GM12878 (cell line): Measurements from ENCODE around the gene CD68. TPM values are rescaled to one million over a fixed set of nuclear protein-coding genes. Genes with fewer than 3 reads are reported as not detected.

Source experiments
- ATAC-seq: fragments of 200-7000 bp; cut with Tn5 transposase; 3 replicates; pipeline ENCODE4 v1.9.1; 2020; ENCODE audit warnings: mild to moderate bottlenecking, moderate library complexity
- BruUV-seq: library from RNA; stranded (reverse); fragments of 400-500 nt; replicated peaks from 2 replicates; lab custom pipeline; 2021; lab: Mats Ljungman, UMichigan
- CTCF ChIA-PET: fragments of 300-600 bp; sonication (Branson Sonifier 250); formaldehyde crosslinking; extraction: SDS; loops from one replicate; lab custom pipeline; 2021; ENCODE audit warnings: inconsistent platforms; lab: Yijun Ruan, JAX
- POLR2A ChIA-PET: fragments of 350-600 bp; formaldehyde crosslinking; extraction: SDS; loops from one replicate; lab custom pipeline; 2021; ENCODE audit warnings: inconsistent platforms; lab: Charles Lee
- RAD21 ChIA-PET: fragments of 300-600 bp; sonication (Branson Sonifier 250); formaldehyde crosslinking; loops from one replicate; lab custom pipeline; 2023; ENCODE audit warnings: antibody characterized with exemption; ENCODE audit not compliant: unreplicated experiment; lab: Charles Lee
- SMC1A ChIA-PET: fragments of 300-600 bp; sonication (Branson Sonifier 250); formaldehyde crosslinking; loops from one replicate; lab custom pipeline; 2023; ENCODE audit not compliant: unreplicated experiment, uncharacterized antibody; lab: Charles Lee
- DNase-seq: peaks from one replicate; pipeline ENCODE4 v3.0.0-alpha.2; 2011; ENCODE audit warnings: low read depth, low spot score
- FAIRE-seq: peaks from 3 replicates; lab custom pipeline; 2011; peaks lifted over from hg19 to GRCh38; lab: Jason Lieb, UNC
- H2AFZ ChIP-seq: 2 replicates; pipeline ENCODE4 v1.6.0; 2011; ENCODE audit warnings: low read depth, low read length, control low read depth; ENCODE audit not compliant: control insufficient read depth
- H3K27ac ChIP-seq: 2 replicates; pipeline ENCODE4 v1.5.1; 2011; ENCODE audit warnings: control low read depth; ENCODE audit not compliant: control insufficient read depth, insufficient read depth
- H3K27me3 ChIP-seq, 2 experiments: replicated peaks in 1 of 2; 2 replicates each; pipeline versions ENCODE4 v1.6.0 to v1.6.1; 2011; ENCODE audit warnings: low read length in 1 of 2; ENCODE audit not compliant: control insufficient read depth in 2 of 2, insufficient read depth in 2 of 2
- H3K36me3 ChIP-seq, 2 experiments: 2 replicates each; pipeline ENCODE4 v1.5.1; 2011; ENCODE audit warnings: low read length in 1 of 2; ENCODE audit not compliant: control insufficient read depth in 2 of 2, insufficient read depth in 2 of 2
- H3K4me1 ChIP-seq: 2 replicates; pipeline ENCODE4 v1.6.1; 2011; ENCODE audit warnings: mild to moderate bottlenecking, low read length, moderate library complexity, mixed read lengths; ENCODE audit not compliant: control insufficient read depth, insufficient read depth
- H3K4me2 ChIP-seq: 2 replicates; pipeline ENCODE4 v1.6.0; 2011; ENCODE audit warnings: control low read depth; ENCODE audit not compliant: control insufficient read depth, insufficient read depth
- H3K4me3 ChIP-seq: fragments of 200-600 bp; sonication (generic); 2 replicates; pipeline ENCODE4 v1.5.1; 2016
- H3K79me2 ChIP-seq: 2 replicates; pipeline ENCODE4 v1.6.0; 2011; ENCODE audit warnings: low read length; ENCODE audit not compliant: control insufficient read depth, insufficient read depth
- H3K9ac ChIP-seq: 2 replicates; pipeline ENCODE4 v1.8.0; 2011; ENCODE audit warnings: low read length, control low read depth, mixed read lengths; ENCODE audit not compliant: control insufficient read depth, insufficient read depth
- H3K9me3 ChIP-seq: replicated peaks from 3 replicates; pipeline ENCODE4 v1.5.1; 2011; ENCODE audit warnings: mild to moderate bottlenecking, low read length; ENCODE audit not compliant: control insufficient read depth, insufficient read depth
- H4K20me1 ChIP-seq: 2 replicates; pipeline ENCODE4 v1.6.0; 2011; ENCODE audit not compliant: control insufficient read depth, insufficient read depth
- ASH2L ChIP-seq: fragments of 300-600, 200-600 bp; sonication (generic); IDR thresholded peaks from 2 replicates; pipeline ENCODE4 v1.6.1; 2017; ENCODE audit warnings: low read depth, mild to moderate bottlenecking, borderline replicate concordance
- BHLHE40 ChIP-seq, 2 experiments: fragments of 450-650 bp in 1 of 2; IDR thresholded peaks; 2 replicates each; pipeline ENCODE4 v1.6.1; 2011 to 2017; ENCODE audit warnings: low read depth in 2 of 2, borderline replicate concordance in 1 of 2, improper control_type of control experiment in 1 of 2, low read length in 1 of 2, mild to moderate bottlenecking in 1 of 2
- BMI1 ChIP-seq: fragments of 450-650 bp; IDR thresholded peaks from 2 replicates; pipeline ENCODE4 v1.6.1; 2016; ENCODE audit warnings: mild to moderate bottlenecking, moderate library complexity, borderline replicate concordance
- E4F1 ChIP-seq: fragments of 450-650 bp; IDR thresholded peaks from 2 replicates; pipeline ENCODE4 v1.6.1; 2018; ENCODE audit warnings: borderline replicate concordance, mild to moderate bottlenecking; ENCODE audit not compliant: partially characterized antibody
- KAT2A ChIP-seq: conservative IDR thresholded peaks from 2 replicates; pipeline ENCODE4 v1.6.1; 2011; ENCODE audit warnings: low read depth, low read length; ENCODE audit not compliant: control insufficient read depth
- KDM1A ChIP-seq: fragments of 200-600 bp; sonication (generic); IDR thresholded peaks from 2 replicates; pipeline ENCODE4 v1.6.1; 2016; ENCODE audit warnings: borderline replicate concordance
- LARP7 ChIP-seq: fragments of 450-650 bp; IDR thresholded peaks from 2 replicates; pipeline ENCODE4 v1.6.1; 2017; ENCODE audit warnings: mild to moderate bottlenecking
- NFYA ChIP-seq: IDR thresholded peaks from 2 replicates; pipeline ENCODE4 v1.6.1; 2011; ENCODE audit warnings: low read depth, mild to moderate bottlenecking, low read length, improper control_type of control experiment, borderline replicate concordance
- RAD51 ChIP-seq: fragments of 450-650 bp; IDR thresholded peaks from 2 replicates; pipeline ENCODE4 v1.6.1; 2016; ENCODE audit warnings: moderate library complexity, mild to moderate bottlenecking, inconsistent platforms
- RFX5 ChIP-seq: IDR thresholded peaks from 2 replicates; pipeline ENCODE4 v1.6.1; 2011; ENCODE audit warnings: low read depth, low read length, improper control_type of control experiment
- SMC3 ChIP-seq: IDR thresholded peaks from 2 replicates; pipeline ENCODE4 v1.6.1; 2011; ENCODE audit warnings: low read length, improper control_type of control experiment, borderline replicate concordance
- STAT1 ChIP-seq: fragments of 450-650 bp; conservative IDR thresholded peaks from 2 replicates; pipeline ENCODE4 v1.6.1; 2014; ENCODE audit warnings: antibody characterized with exemption, mild to moderate bottlenecking
- STAT3 ChIP-seq: IDR thresholded peaks from 2 replicates; pipeline ENCODE4 v1.6.1; 2011; ENCODE audit warnings: low read depth, low read length, improper control_type of control experiment
- USF1 ChIP-seq: IDR thresholded peaks from 2 replicates; pipeline ENCODE4 v1.6.1; 2011; ENCODE audit warnings: borderline replicate concordance, low read depth, mild to moderate bottlenecking, moderate library complexity, mixed read lengths, low read length; ENCODE audit not compliant: insufficient read depth; ENCODE audit errors: extremely low read length
- ZNF24 ChIP-seq: fragments of 450-650 bp; IDR thresholded peaks from 2 replicates; pipeline ENCODE4 v1.6.1; 2017; ENCODE audit warnings: antibody characterized with exemption, mild to moderate bottlenecking
- ZNF384 ChIP-seq: IDR thresholded peaks from 2 replicates; pipeline ENCODE4 v1.6.1; 2012; ENCODE audit warnings: low read depth, mild to moderate bottlenecking, low read length, improper control_type of control experiment, borderline replicate concordance
- ZNF687 ChIP-seq: fragments of 450-650 bp; IDR thresholded peaks from 2 replicates; pipeline ENCODE4 v1.6.1; 2017; ENCODE audit warnings: mild to moderate bottlenecking, moderate library complexity
- WGBS: methylation state at CpG from one replicate; pipeline ENCODE4 v1.1.6; 2016; ENCODE audit warnings: low lambda C conversion rate; ENCODE audit not compliant: insufficient replicate concordance, insufficient coverage; ENCODE audit errors: missing lambda C conversion rate; 5-methylcytosine and 5-hydroxymethylcytosine counted together
- in situ Hi-C: fragments of 300-500 bp; cut with MboI; formaldehyde crosslinking; loops from 9 replicates; pipeline ENCODE4 v1.14.3; 2018; ENCODE audit warnings: mixed read lengths
- intact Hi-C: fragments of 100-400 bp; cut with micrococcal nuclease; formaldehyde crosslinking; loops from one replicate; pipeline ENCODE4 v1.14.2; 2022; ENCODE audit not compliant: unreplicated experiment
- polyA plus RNA-seq, 11 experiments: library from polyadenylated mRNA; depleted of rRNA in 4 of 11; unstranded in 6 of 11; stranded (reverse) in 5 of 11; fragments of >200 nt; fragmentation: Nextera tagmentation in 4 of 11; fragmentation: Illumina TruSeq in 1 of 11; extraction: Ambion mirVana in 4 of 11; extraction: Trizol in 1 of 11; gene quantifications; 1 replicate in 1 of 11; 2 replicates in 10 of 11; pipeline versions ENCODE4 v1.2.1 to v1.2.3, GENCODE V29; 2011 to 2016; ENCODE audit warnings: inconsistent platforms in 2 of 11, missing spikeins in 2 of 11, low read depth in 1 of 11
- total RNA-seq, 4 experiments: library from RNA; depleted of rRNA in 3 of 4; stranded (reverse); fragments of >200 nt in 3 of 4; fragmentation: Illumina TruSeq in 1 of 4; extraction: Trizol in 1 of 4; gene quantifications; 2 replicates each; pipeline versions ENCODE4 v1.2.1 to v1.2.3, GENCODE V29; 2013 to 2021

Gene CD68
- total and polyA plus RNA-seq, 10 of the 15 experiments (the other 5 are each of a cell fraction or from before 2014, with no cell fraction given): 2.6 to 6.9 (median 3.8) TPM

GRCh38 chr17:7551396-7551795, 28.0 kb upstream of the CD68 start:
- H3K36me3 ChIP-seq: no peaks in the 10 kb centered on the region
- H3K27me3 ChIP-seq: no peaks in the 10 kb centered on the region; a peak in 1 of 4 replicates
- ChIA-PET RAD21 (interaction anchor here (1.2 to 1.6 kb wide), 3 partner anchors 9 to 136 kb away, joined by 5 to 7 read pairs (median 7); partner anchors contain the start of gene TP53), POLR2A (interaction anchor here (1.0 to 1.5 kb wide), 2 partner anchors 11 to 20 kb away, joined by 3 to 5 read pairs; partner anchors contain the start of gene SENP3), CTCF (interaction anchor here (2.0 to 2.5 kb wide), 2 partner anchors 9 to 36 kb away, joined by 12 to 20 read pairs; partner anchors contain the start of gene SENP3), SMC1A (interaction anchor here (1.2 to 1.6 kb wide), 4 partner anchors 10 to 38 kb away, joined by 3 to 6 read pairs (median 4); partner anchors contain the start of gene SENP3)
- H3K27ac ChIP-seq: no peak overlapping the region
- intact Hi-C loops (no loop called here), in situ Hi-C loops (loop anchor here (25.0 kb wide), 1 partner anchor 514 kb away; the partner anchor contains the start of genes SLC16A11 and SLC16A13)
- H3K4me3 ChIP-seq: no peak overlapping the region
- no peak for FAIRE-seq
- H3K4me1 ChIP-seq: peaks cover 29% of the 10 kb centered on the region
- no peak for ATAC-seq
- H3K9me3 ChIP-seq: no peaks in the 10 kb centered on the region
- H3K4me2 ChIP-seq: no peak overlapping the region
- H4K20me1 ChIP-seq: no peaks in the 10 kb centered on the region
- DNase-seq: no peak
- no peaks in the 10 kb centered on the region for H3K79me2 ChIP-seq
- no peak overlapping the region for H3K9ac ChIP-seq
- WGBS: 72% methylated on average over 4 of the region's 4 CpGs
- BruUV-seq: no TSS peak
- no peak overlapping the region for H2AFZ ChIP-seq
- no peak for TF ChIP-seq STAT1
- no peak for TF ChIP-seq LARP7
- TF ChIP-seq USF1: no peak
- TF ChIP-seq BHLHE40 (IDR thresholded peaks at IDR 0.05; ENCODE audit: borderline replicate concordance in 1 of 2, low read depth in 2 of 2, low read length in 1 of 2): no peak
- no peak for TF ChIP-seq SMC3
- TF ChIP-seq E4F1: no peak
- TF ChIP-seq ZNF384: no peak
- TF ChIP-seq RAD51: no peak
- no peak for TF ChIP-seq ASH2L
- no peak for TF ChIP-seq ZNF687
- no peak for TF ChIP-seq NFYA
- no peak for TF ChIP-seq BMI1
- TF ChIP-seq KDM1A: no peak
- TF ChIP-seq ZNF24: no peak
- TF ChIP-seq KAT2A: no peak
- TF ChIP-seq STAT3: no peak
- no peak for TF ChIP-seq RFX5
